ENCODE data around the gene URI1. TPM values are rescaled to one million over a fixed set of nuclear protein-coding genes. Genes with fewer than 3 reads are reported as not detected.

The URI1 gene
- total RNA-seq, 1 donor, result 86.1 TPM

GRCh38 chr19:30014770-30015169, 72.7 kb downstream of the URI1 start:
- peaks cover 17% of the 10 kb centered on the region for H3K36me3 ChIP-seq (ENCODE audit: insufficient read depth, low read length)

GRCh38 chr19:30017172-30017571, 75.1 kb downstream of the URI1 start:
- Histone ChIP-seq H2AFZ (ENCODE audit: low read length) (no peak overlapping the region), H4K20me1 (ENCODE audit: insufficient read depth, low read length) (no peaks in the 10 kb centered on the region), H3K79me2 (ENCODE audit: insufficient read depth, low read length) (no peaks in the 10 kb centered on the region), H3K9me3 (ENCODE audit: low read depth, low read length) (no peaks in the 10 kb centered on the region), H3K36me3 (ENCODE audit: insufficient read depth, low read length) (peaks cover 14% of the 10 kb centered on the region), H3K4me3 (ENCODE audit: insufficient read depth, low read length) (no peak overlapping the region), H3K27me3 (ENCODE audit: insufficient read depth, low read length) (no peaks in the 10 kb centered on the region), H3K4me1 (ENCODE audit: insufficient read depth, low read length) (no peaks in the 10 kb centered on the region), H3K27ac (ENCODE audit: low read depth, low read length) (no peak overlapping the region), H3K4me2 (ENCODE audit: insufficient read depth, low read length) (no peak overlapping the region)
- TF ChIP-seq CTCF (IDR thresholded peaks at IDR 0.05; ENCODE audit: extremely low read depth, low read depth, low read length), result no peak
- DNase-seq (ENCODE audit: insufficient read length, low spot score, missing footprints), result no peak

More at GRCh38 chr19:30014770-30015169, 72.7 kb downstream of the URI1 start:
- H3K4me3 ChIP-seq (ENCODE audit: insufficient read depth, low read length), result no peak overlapping the region
- H3K9me3 ChIP-seq (ENCODE audit: low read depth, low read length), result no peaks in the 10 kb centered on the region
- no peak overlapping the region for H3K4me2 ChIP-seq (ENCODE audit: insufficient read depth, low read length)
- no peak for DNase-seq (ENCODE audit: insufficient read length, low spot score, missing footprints)
- no peak overlapping the region for H3K27ac ChIP-seq (ENCODE audit: low read depth, low read length)
- H3K79me2 ChIP-seq (ENCODE audit: insufficient read depth, low read length), result no peaks in the 10 kb centered on the region
- H4K20me1 ChIP-seq (ENCODE audit: insufficient read depth, low read length), result no peaks in the 10 kb centered on the region
- no peaks in the 10 kb centered on the region for H3K4me1 ChIP-seq (ENCODE audit: insufficient read depth, low read length)
- H3K27me3 ChIP-seq (ENCODE audit: insufficient read depth, low read length), result no peaks in the 10 kb centered on the region
- H2AFZ ChIP-seq (ENCODE audit: low read length), result no peak overlapping the region
- TF ChIP-seq CTCF (IDR thresholded peaks at IDR 0.05; ENCODE audit: extremely low read depth, low read depth, low read length), result no peak

- Histone ChIP-seq H3K27me3 (ENCODE audit: insufficient read depth, low read length) (no peaks in the 10 kb centered on the region), H3K9me3 (ENCODE audit: low read depth, low read length) (no peaks in the 10 kb centered on the region), H3K4me1 (ENCODE audit: insufficient read depth, low read length) (no peaks in the 10 kb centered on the region), H2AFZ (ENCODE audit: low read length) (no peak overlapping the region), H3K4me2 (ENCODE audit: insufficient read depth, low read length) (no peak overlapping the region), H4K20me1 (ENCODE audit: insufficient read depth, low read length) (no peaks in the 10 kb centered on the region), H3K4me3 (ENCODE audit: insufficient read depth, low read length) (no peak overlapping the region), H3K79me2 (ENCODE audit: insufficient read depth, low read length) (no peaks in the 10 kb centered on the region), H3K27ac (ENCODE audit: low read depth, low read length) (no peak overlapping the region), H3K36me3 (ENCODE audit: insufficient read depth, low read length) (peaks cover 10% of the 10 kb centered on the region)
- TF ChIP-seq CTCF (IDR thresholded peaks at IDR 0.05; ENCODE audit: extremely low read depth, low read depth, low read length), result no peak
- no peak for DNase-seq (ENCODE audit: insufficient read length, low spot score, missing footprints)
Measured at GRCh38 chr19:30020189-30020588, 78.2 kb downstream of the URI1 start.

GRCh38 chr19:30022659-30023058, 80.6 kb downstream of the URI1 start:
- Histone ChIP-seq H3K27me3 (ENCODE audit: insufficient read depth, low read length) (no peaks in the 10 kb centered on the region), H3K9me3 (ENCODE audit: low read depth, low read length) (no peaks in the 10 kb centered on the region), H3K4me3 (ENCODE audit: insufficient read depth, low read length) (no peak overlapping the region), H3K79me2 (ENCODE audit: insufficient read depth, low read length) (peaks cover under 1% of the 10 kb centered on the region), H3K4me2 (ENCODE audit: insufficient read depth, low read length) (no peak overlapping the region), H3K36me3 (ENCODE audit: insufficient read depth, low read length) (peaks cover 3% of the 10 kb centered on the region), H3K4me1 (ENCODE audit: insufficient read depth, low read length) (no peaks in the 10 kb centered on the region), H2AFZ (ENCODE audit: low read length) (no peak overlapping the region), H3K27ac (ENCODE audit: low read depth, low read length) (no peak overlapping the region), H4K20me1 (ENCODE audit: insufficient read depth, low read length) (no peaks in the 10 kb centered on the region)
- DNase-seq (ENCODE audit: insufficient read length, low spot score, missing footprints), result no peak
- no peak for TF ChIP-seq CTCF (IDR thresholded peaks at IDR 0.05; ENCODE audit: extremely low read depth, low read depth, low read length)
